Cerebellar nuclear complex (tissue), 1 donor: ENCODE data around the gene MIGA1.
"Not testable (repeated sequence)": the region's sequence is repeated elsewhere in the genome, so short reads cannot be mapped to it uniquely, and the experiment has no call there.

ENCODE experiments used
- DNase-seq, 2 experiments: peaks; one replicate each; lab custom pipeline; 2025; lab: John Stamatoyannopoulos, UW

MIGA1 gene

DNA sequence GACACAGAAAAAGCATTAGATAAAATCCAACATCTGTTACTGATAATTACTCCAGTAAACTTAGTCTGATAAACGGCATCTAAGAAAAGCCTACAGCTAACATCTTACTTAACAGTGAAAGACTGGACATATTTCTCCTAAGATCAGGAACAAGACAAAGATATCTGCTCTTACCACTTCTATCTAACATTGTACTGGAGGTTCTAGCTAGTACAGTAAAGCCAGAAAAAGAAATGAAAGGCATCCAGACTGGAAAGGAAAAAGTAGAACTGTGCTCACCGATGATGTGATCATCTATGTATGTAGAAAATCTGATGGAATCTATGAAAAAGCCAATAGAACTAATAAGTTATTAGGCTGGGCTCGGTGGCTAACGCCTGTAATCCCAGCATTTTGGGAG is 130.7 kb downstream of the MIGA1 start:
- no peak for DNase-seq

DNA sequence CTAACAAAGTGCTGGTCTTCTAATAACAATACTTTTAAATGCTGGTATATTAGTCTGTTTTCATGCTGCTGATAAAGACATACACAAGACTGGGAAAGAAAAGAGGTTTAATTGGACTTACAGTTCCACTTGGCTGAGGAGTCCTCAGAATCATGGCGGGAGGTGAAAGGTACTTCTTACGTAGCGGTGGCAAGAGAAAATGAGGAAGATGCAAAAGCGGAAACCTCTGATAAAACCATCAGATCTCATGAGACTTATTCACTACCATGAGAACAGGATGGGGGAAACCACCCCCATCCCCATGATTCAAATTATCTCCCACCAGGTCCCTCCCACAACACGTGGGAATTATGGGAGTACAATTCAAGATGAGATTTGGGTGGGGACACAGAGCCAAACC is 139.5 kb downstream of the MIGA1 start:
- DNase-seq: not testable (repeated sequence)

DNA sequence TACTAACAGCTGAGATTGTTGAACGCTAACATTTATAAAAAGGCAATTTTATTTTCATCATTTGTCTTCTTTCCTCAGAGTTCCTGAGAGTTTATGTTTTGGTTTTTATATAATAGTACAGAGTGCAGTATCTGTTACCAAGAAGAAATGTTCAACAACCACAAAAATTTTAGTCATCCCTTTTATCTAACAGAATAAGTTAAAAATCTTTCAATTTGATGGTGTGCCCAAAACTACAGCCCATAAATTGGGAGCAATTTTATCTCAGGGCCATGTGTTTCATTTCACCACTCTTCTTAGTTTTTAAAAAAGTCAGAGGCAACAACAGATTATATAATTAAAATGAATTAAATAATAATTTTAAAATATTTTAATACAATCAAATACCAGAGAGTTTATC is 146.1 kb downstream of the MIGA1 start:
- no peak for DNase-seq

DNA sequence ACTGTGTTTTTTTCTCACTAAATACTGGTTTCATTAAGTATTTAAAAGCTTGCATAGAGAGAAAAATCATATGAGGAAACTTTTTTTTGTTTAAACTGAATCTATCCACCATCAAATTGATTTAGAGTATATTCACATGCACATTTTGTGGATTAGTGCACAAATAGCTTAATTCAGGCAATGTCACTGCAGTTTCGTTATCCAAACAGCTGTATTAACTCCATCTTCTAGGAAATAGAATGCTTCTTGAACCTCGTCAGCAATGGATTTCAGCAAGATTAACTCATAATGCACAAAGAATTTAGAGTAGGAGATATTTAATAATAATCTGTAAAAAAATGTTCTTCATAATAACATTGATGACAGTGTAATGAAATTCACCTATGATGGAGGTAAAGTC is 146.5 kb downstream of the MIGA1 start:
- DNase-seq: no peak

DNA sequence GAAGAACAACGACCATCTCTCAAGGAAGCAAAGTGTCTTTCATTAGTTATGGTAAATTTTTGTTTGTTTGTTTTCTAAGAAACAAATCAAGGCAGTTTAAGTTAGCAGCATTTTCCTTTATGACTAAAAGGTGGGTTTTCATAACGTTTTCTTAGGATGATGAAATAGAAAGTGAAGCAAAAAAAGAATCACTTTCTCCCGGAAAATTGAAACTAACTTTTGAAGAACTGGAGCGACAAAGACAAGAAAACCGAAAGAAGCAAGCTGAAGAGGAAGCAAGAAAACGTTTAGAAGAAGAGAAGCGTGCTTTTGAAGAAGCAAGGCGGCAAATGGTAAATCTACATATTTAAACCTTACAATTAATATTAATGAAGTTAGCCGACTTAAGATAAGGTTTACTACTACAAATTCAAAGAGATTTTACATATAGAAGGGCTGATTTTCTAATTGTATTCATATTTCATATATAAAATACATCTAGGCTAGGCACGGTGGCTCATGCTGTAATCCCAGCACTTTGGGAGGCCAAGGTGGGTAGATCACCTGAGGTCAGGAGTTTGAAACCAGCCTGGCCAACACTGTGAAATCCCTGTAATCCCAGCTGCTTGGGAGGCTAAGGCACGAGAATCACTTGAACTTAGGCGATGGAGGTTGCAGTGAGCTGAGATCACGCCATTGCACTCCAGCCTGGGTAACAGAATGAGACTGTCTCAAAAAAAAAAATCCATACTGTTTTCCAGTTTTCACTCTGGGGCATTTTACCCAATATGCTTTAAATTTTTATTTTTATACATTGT is 147.3 kb downstream of the MIGA1 start:
- DNase-seq: no peak

DNA sequence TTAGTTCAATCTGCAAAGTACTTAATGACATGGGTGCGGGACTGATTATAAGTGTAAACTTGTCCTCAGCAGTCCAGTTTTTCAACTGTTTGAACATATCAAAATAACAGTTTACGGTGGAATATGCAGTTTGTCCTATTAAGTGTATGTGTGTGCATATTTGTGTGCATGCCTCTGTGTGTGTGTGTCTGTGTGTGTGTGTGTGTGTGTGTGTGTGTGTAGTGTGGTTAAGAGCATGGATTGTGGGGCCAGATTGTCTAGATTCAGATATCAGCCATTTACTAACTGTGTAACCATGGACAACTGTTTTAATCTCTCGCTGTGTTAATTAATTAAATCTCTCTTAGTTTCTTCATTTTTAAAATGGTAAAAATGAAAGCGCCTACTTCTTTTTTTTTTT is 148.0 kb downstream of the MIGA1 start:
- no peak for DNase-seq
